ENCODE data around the gene NRF1.

GRCh38 chr7:129644634-129645230 lies 33.2 kb downstream of the NRF1 start:
- TF ChIP-seq, protein P1, sequence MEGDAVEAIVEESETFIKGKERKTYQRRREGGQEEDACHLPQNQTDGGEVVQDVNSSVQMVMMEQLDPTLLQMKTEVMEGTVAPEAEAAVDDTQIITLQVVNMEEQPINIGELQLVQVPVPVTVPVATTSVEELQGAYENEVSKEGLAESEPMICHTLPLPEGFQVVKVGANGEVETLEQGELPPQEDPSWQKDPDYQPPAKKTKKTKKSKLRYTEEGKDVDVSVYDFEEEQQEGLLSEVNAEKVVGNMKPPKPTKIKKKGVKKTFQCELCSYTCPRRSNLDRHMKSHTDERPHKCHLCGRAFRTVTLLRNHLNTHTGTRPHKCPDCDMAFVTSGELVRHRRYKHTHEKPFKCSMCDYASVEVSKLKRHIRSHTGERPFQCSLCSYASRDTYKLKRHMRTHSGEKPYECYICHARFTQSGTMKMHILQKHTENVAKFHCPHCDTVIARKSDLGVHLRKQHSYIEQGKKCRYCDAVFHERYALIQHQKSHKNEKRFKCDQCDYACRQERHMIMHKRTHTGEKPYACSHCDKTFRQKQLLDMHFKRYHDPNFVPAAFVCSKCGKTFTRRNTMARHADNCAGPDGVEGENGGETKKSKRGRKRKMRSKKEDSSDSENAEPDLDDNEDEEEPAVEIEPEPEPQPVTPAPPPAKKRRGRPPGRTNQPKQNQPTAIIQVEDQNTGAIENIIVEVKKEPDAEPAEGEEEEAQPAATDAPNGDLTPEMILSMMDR (conservative IDR thresholded peaks at IDR 0.05; ENCODE audit: low read depth, low read length) = peak; percentile 70
- TF ChIP-seq EZH2 (IDR thresholded peaks at IDR 0.05; ENCODE audit: low read length, unreplicated experiment) = no peak
